HG03565 (cell line): ENCODE data around the gene SMIM20.

Experiments used
- ATAC-seq: cut with Tn5 transposase; IDR thresholded peaks from one replicate; pipeline ENCODE4 v1.9.1; 2021; ENCODE audit warnings: mild to moderate bottlenecking, moderate library complexity; ENCODE audit not compliant: unreplicated experiment

SMIM20 gene

GRCh38 chr4:25925486-25926201 lies 11.6 kb downstream of the SMIM20 start:
- ATAC-seq, result peak; percentile 67

GRCh38 chr4:25926462-25926861 lies 12.4 kb downstream of the SMIM20 start:
- ATAC-seq, result no peak

- no peak for ATAC-seq
Measured at GRCh38 chr4:25927361-25928195, 13.6 kb downstream of the SMIM20 start.

GRCh38 chr4:25928379-25929297 lies 14.6 kb downstream of the SMIM20 start:
- ATAC-seq, result no peak

GRCh38 chr4:25929298-25929686 lies 15.3 kb downstream of the SMIM20 start:
- no peak for ATAC-seq

GRCh38 chr4:25930731-25931354 lies 16.8 kb downstream of the SMIM20 start:
- no peak for ATAC-seq

GRCh38 chr4:25936696-25937095 lies 22.7 kb downstream of the SMIM20 start:
- no peak for ATAC-seq

GRCh38 chr4:25937801-25938200 lies 23.8 kb downstream of the SMIM20 start:
- no peak for ATAC-seq

- peak; percentile 1 for ATAC-seq
Measured at GRCh38 chr4:25938366-25938765, 24.3 kb downstream of the SMIM20 start.

- peak; percentile 94 for ATAC-seq
Measured at GRCh38 chr4:25938787-25939186, 24.8 kb downstream of the SMIM20 start.

GRCh38 chr4:25939330-25939729 lies 25.3 kb downstream of the SMIM20 start:
- no peak for ATAC-seq

GRCh38 chr4:25941457-25942221 lies 27.6 kb downstream of the SMIM20 start:
- no peak for ATAC-seq

- ATAC-seq, result no peak
Measured at GRCh38 chr4:25943312-25943711, 29.3 kb downstream of the SMIM20 start.

GRCh38 chr4:25943805-25944204 lies 29.8 kb downstream of the SMIM20 start:
- no peak for ATAC-seq

GRCh38 chr4:25948051-25948450 lies 34.0 kb downstream of the SMIM20 start:
- ATAC-seq, result no peak

- ATAC-seq, result no peak
Measured at GRCh38 chr4:25949173-25949748, 35.2 kb downstream of the SMIM20 start.

- no peak for ATAC-seq
Measured at GRCh38 chr4:25949994-25950393, 36.0 kb downstream of the SMIM20 start.

GRCh38 chr4:25950461-25951389 lies 36.7 kb downstream of the SMIM20 start:
- no peak for ATAC-seq
